DMS 273 (cell line): ENCODE data around the gene INO80E.

Experiments used
- DNase-seq: peaks from one replicate; lab custom pipeline; 2025; ENCODE audit not compliant: unreplicated experiment; lab: John Stamatoyannopoulos, UW

INO80E gene

DNA sequence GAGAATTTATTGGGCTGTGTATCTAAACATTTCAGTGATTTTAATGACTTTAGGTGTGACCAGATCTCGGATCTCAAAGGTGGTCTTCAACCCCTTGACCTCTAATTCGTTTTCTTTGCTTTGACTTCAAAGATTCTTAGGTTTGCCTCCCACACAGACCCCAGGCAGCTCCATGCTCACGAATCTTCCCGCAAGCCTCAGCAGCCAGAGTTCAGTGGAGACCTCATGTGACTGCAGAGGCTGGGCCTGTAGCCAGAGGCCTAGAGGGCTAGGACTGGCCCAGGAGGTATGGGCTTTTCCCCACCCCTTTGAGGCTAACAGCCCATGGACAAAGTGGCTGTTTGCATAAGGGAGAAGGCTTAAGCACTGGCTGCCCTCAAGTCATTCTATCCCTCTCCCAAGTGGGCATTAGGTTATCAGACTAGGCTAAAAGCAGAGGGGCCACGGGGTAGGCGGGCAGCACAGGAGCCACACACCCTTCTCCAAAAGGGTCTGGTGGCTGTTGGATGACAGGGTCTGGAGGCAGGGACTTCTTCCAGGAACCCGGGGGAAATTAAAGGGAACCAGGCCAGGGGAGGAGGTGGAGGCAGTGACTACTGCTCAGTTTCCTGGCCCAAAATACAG, 3.6 kb upstream of the INO80E start:
- DNase-seq = no peak

DNA sequence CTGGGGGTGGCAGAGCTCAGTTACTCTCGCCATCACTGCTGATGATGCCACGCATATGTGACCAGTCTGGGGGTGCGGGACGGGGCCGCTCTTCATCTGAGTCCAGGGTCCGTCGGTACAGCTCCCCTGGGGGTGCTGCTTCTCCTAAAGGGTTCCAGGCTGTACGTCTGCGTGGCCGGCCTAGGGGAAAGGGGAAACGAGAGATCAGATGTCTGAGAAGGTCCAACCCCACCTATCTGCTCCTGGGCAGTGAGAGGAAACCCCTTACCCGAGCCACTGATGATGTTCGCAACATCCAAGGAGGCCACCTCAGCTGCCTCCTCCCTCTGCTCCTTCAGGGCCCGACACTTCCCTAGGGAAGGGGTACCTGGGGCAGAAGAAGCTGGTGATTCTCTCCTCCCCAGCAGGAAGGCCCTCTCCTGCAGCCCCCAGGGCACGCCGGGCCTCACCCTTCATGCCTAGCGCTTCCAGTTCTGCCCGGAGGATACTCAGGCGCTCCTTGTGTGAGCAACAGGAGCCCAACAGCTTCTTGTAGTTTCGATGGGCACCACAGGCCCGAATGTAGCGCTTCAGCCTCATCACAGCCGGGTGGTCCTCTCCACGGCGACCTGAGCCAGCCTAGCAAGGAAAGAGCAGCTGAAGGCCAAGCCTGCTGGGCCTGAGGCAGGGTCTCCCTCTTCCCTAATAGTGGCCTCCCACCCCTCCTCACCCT, 2.7 kb upstream of the INO80E start:
- DNase-seq = no peak

DNA sequence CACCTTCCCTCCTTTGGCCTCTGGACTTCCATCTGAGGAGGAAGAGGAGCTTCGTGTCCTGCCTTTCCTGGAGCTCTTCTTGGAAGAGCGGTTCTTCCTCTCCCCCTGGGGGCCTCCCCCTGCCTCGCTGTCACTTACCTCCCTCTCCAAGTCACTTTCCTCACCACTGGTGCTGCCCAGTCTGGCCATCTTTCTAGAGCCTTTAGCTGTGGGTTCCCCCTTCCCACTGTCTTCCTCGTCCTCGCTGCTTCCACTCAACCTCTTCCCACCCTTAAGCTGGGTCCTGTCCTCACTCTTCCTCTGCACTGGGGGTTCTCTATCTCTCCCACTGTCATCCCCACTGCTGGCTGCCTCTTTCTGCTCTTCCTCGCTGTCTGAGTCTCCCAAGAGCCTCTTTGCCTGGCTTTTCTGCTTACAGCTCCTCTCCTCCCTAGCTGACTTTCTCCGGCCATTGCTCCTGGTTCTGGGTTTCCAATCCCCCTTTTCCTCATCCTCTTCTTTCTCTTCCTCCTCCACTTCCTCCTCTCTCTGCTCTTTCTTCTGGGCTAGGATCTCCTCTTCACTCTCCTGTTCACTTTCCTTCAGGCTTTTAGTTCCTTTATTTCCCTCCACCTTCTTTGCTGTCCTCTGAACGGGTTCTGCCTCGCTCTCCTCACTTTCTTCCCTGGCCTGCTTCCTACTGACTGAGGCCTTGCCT, 2.0 kb upstream of the INO80E start:
- DNase-seq = no peak

DNA sequence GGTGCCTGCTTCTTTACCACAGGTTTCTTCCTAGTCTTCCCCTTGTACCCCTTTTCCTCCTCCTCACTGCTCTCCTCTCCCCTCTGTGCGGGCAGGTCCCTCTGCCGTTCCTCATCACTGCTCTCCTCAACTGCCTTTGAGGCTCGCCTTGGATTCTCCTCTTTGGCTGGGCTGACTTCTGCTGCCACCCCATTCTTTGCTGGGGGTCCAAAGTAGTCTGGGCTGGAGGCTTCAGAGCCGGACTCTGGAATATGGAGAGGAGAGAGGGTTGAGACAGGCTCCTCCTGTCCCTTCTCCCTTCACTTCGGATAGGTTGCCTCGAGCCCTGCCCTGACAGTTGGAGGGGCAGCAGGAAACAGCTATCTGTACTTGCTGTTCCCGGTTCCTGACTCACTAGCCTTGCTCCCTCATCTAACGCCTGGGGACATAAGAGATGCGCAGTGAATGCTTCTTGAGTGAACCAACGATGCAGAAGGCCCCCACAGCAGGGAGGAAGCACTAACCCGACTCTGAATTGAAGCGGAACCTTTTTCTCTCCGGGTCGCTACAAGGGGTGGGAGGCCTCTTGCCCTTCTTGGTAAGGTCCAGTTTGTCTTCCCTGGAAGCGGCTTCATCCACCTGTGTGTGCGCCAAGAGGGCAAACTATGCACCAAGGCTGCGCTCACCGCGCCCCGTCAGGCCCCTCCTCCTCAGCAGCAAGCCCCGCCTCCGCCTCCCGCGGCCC, 1.3 kb upstream of the INO80E start:
- DNase-seq = no peak

DNA sequence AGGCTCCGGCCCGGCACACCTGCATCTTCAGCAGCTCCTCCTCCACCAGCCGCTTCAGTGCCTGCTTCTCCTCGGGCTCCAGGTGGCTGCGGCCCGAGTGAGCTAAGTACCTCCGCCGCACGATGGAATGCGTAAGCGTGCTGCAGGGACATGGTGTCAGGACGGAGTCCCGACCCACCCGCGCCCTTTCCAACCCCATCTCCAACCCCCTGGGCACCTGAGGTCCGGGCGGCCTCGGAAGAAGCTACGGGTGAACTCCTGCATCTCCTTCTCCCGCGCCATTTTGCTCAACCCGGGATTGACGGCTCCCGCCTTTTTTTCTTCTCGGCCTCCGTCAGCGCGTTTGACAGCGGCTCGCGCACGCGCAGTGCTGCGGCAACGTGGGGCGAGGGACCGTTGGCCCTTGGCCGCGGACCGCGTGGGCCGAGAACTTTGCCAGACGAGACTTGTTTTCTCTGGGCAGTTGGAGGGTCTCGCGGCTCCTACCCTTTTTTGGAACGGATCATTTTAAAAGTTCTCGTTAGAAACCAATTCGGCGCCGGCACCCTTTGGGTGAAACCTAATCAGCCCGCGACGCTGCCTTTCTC, 624 bp upstream of the INO80E start, which contains the start of gene HIRIP3:
Gene HIRIP3, minus strand, starts transcription at position 294 of the 587 bp plus-strand sequence. Its CDS starts 12 bp downstream, at position 282.
- DNase-seq = peak; percentile 94

DNA sequence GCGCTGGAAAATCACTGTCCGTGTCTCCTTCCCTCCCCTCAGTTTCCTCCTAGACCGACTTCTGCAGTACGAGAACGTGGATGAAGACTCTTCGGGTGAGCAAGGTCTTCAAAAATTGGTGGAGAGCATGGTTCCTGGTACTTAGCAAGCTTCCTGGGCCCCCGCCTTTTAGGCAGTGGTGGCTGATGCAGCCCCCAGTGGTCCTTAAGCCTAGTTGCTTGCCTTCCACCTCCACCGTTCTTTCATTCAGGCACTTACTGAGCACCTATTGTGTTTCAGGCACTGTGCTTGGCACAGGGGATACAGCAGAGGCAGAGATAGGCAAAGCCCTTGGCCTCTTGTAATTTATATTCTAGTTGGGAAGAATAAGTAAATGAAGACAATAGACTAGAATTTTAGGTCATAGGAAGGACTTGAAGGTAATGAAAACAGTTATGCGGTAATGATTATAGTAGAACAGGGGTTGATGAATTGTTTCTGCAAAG, 767 bp downstream of the INO80E start:
- DNase-seq = peak; percentile 58

DNA sequence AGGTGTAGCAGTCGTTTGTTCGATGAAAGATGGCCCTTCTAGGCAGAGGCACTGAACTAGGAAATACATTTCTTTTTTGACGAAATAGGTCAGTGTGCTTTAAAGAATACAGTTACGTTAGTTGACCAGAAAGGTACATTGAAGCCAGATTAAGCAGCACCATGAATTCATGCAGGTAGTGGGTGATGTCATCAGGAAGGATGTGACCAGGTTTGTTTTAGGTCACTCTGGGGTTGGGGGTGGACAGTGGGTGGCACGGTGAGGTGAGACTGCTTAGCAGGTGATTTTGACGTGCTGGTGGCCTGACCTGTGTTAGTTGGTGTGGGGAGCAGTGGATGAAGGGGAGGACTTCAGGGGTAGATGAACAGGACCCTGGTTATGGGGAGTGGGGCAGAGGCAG, 3.6 kb downstream of the INO80E start:
- no peak for DNase-seq

DNA sequence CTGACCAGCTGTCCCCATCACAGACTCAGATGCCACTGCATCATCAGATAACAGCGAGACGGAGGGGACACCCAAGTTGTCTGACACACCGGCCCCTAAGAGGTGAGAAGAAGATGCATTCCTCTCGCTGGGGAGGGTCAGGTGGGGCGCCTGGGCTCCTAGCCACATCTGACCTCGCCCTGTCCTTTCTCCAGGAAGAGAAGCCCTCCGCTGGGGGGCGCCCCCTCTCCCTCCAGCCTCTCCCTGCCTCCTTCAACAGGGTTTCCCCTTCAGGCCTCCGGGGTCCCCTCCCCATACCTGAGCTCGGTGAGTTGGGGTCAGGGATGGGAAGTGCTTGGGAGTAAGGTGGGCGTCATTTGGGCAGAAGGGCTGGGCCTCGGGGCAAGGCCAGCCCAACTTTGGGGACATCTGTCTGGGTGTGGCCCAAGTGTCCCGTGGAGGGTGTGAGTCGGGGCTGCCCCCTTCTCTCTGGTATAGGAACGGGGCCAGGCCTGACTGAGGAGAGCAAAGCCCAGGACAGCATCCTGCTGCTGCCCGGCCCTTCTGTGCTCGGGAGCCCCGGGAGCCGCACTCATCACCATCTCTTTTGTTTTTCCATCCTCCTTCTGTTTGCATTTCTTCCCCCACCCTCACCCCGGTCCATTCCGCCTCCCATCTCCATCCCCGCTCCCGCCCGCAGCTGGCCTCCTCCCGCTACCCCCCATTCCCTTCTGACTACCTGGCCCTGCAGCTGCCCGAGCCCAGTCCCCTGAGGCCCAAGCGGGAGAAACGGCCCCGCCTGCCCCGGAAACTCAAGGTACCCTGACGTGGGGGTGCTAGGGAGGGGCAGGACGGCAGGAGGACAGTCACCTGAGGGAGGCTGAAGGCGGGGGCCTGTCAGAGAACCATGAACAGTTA, 4.9 kb downstream of the INO80E start:
- DNase-seq = no peak

DNA sequence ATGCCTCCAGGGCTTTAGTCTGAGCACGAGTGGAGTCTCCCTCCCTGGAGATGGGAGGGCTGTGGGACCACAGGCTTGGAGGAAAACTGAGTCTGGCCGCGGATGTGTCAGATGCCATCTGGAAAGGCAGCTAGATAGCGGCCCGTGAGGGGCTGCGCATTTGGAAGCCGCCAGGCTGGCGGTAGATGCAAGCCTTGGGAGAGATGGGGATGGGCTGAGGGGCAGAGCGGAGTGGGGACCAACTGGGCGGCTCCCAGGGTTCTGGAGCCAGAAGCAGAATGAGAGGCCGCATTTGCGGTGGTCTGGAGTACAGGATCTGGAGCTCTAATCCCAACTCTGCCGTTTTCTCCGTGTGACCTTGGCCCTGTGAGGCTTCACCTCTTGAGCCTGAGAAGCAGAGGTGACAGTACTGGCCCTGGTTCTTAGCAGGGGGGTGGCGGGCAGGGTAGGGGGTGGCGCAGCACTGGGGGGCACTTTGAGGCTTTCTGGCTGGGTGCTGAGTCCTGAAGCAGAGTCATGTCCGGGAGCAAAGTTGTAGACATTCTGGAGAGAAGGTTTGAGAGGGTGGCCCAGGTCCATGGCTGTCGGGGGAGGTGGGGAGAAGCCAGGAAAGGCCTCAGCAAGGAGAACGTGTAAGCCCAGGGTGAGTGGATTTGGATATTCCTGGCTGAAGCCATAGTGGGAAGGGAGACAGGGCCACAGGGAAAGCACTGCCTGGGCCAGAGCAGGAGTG, 6.7 kb downstream of the INO80E start:
- no peak for DNase-seq

DNA sequence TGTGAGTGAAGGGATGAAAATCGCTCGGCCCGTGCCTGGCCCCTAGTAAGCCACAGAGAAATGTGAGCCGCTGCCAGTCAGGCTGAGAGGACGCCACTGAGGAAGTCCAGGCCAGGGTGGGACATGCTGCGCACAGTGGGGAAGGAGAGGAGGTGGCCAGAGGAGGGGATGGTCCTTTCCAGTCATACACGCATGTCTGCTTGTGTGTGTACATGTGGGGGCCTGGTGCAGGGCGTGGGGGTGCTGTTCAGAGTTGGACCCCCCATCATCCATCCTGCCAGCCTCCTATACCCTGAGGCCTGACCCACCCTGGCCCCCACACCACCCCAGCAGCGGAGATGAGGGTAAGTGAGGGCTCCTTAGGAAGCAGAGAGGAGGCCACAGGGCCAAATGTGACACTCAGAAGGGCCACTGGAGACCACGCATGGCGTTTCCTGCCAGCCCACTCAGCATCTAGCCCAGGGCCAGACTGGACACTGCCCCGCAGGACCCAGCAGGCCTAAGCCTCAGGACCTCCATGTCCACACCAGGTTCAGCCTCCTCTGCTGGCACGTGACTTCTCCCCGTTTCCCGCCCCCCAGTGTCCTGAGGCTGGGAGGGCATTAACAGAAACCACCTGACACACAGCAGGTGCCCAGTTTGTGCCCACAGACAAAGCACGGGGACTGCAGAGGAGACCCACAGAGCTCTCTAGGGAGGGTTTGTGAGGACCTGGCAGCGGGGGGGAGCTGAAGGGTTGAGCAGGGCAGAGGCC, 7.8 kb downstream of the INO80E start:
- DNase-seq = no peak

DNA sequence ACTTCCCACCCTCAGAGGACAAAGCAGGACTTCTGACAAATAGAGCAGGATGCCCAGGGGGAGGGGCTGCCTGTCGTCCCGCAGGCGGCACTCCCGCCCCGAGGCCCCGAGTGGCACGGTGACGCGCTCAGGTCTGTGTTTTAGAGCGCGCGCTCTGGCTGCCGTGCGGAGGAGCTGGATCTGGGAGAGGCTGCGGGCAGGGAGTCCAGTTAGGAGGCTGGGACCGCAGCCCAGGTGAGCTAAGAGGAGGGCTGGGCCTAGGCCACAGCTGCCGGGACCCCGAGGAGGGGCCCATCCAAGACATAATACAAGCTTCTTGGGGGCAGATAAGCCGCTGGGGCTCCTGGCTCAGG, 8.4 kb downstream of the INO80E start:
- no peak for DNase-seq

DNA sequence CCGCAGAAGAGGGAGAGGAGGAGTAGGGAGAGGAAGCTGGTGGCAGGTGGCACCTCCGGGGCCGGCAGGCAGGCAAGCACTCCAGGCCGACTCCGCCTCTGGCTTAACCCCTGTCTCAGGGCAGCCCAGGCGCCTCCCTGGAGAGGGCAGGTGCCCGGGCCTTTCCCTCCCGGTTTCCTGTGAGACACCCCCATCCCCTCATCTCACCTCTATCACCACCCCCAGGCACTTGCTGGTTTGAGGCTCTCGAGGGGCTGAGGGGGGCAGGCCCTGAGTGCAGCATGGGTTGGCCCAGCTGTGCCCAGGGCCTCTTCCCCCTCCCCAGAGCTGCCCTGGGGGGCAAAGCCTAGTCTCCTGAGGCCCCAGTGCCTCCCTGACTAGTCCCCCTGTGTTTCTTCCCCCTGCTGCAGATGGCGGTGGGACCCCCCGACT, 8.8 kb downstream of the INO80E start:
- DNase-seq = peak; percentile 65

DNA sequence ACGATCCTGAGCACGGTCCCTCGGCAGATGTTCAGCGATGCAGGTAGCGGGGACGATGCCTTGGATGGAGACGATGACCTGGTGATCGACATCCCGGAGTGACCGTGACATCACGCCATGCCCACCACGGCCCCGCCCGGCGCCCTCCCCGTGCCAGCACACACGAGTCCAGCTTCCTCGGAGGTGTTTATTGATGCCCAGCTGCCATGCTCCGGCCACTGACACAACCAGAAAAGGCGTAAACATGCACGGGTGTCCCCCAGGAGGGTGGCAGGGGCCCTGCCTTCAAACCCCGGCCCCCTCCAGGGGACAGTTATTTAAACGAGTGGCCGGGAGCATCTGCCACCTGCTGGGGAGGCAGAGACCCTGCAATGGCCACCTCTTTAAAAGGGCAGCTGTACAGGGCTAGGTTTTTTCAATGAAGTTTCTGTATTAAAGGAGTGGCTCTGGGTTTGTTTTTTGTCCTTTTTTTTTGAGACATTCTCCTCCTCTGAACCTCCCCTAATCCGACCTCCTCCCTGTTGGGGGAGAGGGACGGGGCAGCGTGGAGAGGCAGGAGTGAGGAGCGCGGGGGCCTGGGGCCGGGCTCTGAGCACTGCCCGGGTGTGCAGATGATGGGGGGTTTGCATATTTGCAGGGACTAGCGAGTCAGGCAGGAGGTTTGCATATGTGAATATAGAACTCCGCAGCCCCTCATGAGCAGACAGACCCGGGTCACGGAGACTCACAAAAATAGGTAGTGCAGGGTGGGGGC, 9.5 kb downstream of the INO80E start:
- peak; percentile 73 for DNase-seq

DNA sequence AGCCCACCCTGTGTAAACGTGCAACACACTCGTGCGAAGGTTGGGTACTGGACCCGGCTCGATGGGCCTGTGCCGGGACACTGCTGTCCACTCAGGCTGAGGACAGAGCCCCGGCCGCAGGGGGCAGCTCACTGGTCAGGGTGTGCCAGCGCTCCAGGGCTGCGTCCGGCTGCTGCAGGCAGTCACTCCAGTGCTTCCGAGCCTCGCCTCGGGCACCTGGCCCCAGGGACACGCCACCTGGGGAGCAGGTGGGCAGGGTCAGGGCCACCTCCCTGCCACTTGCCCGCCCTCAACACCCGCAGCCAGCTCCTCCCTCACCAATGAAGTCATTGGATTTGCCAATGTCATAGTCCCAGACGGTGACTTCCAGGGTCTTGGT, 10.0 kb downstream of the INO80E start:
- no peak for DNase-seq

DNA sequence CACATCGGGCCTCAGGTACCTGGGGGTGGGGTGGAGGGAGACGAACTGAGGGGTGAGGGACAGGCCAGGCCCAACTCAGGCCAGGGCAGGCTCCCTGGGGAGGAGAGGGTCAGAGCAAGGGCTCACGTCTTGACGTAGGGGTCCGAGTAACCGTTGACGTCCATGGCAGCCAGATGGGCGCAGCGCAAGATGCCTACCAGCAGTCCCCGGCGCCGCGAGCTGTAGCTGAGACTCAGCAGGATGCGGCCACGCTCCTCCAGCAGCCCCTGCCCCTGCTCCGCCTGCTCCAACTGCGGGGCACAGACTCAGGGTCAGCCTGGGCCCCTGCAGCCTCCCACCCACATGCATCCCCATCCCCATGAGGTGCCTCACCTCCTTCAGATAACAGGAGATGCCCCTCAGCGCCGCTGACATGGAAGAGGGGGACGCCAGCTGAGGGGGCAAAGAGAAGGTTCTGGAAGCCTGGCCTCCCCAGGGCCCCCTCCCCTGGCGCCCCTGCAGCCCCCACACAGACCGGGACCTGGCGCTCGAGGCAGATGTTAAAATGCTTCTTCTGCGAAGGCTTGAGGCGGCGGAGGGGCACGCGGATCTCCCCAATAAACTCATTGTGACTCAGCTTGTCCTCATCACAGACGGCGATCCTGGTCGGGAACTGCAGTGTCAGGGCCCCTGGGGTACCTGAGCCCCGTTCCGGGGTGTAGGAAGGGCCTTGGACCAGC, 10.8 kb downstream of the INO80E start:
- DNase-seq = no peak

DNA sequence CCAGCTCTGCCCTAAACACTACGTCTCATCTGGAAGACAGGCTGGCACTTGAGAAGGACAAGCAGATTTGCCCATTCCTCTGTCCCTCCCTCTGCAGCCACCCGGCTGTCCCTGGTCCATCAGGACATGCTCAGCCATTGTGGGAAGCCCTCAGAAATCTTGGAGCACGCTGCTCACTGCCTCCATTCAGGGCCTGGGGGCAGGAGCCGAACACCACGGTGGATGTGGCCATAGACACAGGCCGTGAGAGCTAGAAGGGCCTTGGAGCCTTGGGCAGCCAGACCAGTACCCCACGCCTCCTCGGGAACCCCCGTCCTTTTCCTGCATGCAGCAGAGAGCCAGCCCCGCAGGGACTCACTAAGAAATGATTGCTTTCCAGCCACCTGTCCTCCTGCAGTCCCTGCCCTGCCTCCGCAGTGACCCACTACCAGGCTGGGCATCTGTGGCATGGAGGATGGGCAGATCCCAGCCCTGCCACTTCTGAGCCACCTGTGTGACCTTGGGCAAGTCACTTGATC, 11.4 kb downstream of the INO80E start:
- DNase-seq = no peak
